GM12874 (cell line): ENCODE measurements around the gene OR5K2.

ENCODE experiments used
- TF ChIP-seq, protein P1 (sequence below): IDR thresholded peaks from 2 replicates; pipeline ENCODE4 v1.5.1; 2011; ENCODE audit warnings: low read depth, mild to moderate bottlenecking, control low read depth, low read length, moderate library complexity; ENCODE audit not compliant: insufficient read depth

Gene OR5K2

GRCh38 chr3:98508582-98508981 is 11.1 kb downstream of the OR5K2 start:
- TF ChIP-seq, protein P1, sequence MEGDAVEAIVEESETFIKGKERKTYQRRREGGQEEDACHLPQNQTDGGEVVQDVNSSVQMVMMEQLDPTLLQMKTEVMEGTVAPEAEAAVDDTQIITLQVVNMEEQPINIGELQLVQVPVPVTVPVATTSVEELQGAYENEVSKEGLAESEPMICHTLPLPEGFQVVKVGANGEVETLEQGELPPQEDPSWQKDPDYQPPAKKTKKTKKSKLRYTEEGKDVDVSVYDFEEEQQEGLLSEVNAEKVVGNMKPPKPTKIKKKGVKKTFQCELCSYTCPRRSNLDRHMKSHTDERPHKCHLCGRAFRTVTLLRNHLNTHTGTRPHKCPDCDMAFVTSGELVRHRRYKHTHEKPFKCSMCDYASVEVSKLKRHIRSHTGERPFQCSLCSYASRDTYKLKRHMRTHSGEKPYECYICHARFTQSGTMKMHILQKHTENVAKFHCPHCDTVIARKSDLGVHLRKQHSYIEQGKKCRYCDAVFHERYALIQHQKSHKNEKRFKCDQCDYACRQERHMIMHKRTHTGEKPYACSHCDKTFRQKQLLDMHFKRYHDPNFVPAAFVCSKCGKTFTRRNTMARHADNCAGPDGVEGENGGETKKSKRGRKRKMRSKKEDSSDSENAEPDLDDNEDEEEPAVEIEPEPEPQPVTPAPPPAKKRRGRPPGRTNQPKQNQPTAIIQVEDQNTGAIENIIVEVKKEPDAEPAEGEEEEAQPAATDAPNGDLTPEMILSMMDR: no peak

DNA sequence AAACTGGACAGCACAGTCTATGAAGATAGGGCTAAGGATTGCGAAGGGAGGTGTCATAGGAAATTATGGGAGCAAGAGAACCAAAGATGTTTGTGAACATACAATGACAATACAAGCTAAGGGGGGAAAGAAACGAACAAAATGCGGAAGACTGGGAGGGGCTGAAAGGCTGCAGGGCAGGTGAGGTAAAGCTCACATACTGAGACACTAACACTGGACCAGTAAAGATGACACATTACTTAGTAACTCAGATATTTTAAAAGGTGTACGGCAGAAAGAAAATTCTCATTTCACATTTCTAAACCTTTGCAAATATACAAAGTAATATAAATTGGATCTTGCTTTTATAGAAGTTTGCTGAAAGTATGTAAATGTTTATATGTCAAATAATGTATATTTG is 15.1 kb downstream of the OR5K2 start:
- TF ChIP-seq, protein P1: no peak

- TF ChIP-seq, protein P1: no peak
These were observed 15.6 kb downstream of the OR5K2 start for GRCh38 chr3:98513091-98513511.

GRCh38 chr3:98513736-98514135 is 16.3 kb downstream of the OR5K2 start:
- TF ChIP-seq, protein P1: no peak

- TF ChIP-seq, protein P1: no peak
These were observed 17.5 kb downstream of the OR5K2 start for GRCh38 chr3:98514948-98515347.

DNA sequence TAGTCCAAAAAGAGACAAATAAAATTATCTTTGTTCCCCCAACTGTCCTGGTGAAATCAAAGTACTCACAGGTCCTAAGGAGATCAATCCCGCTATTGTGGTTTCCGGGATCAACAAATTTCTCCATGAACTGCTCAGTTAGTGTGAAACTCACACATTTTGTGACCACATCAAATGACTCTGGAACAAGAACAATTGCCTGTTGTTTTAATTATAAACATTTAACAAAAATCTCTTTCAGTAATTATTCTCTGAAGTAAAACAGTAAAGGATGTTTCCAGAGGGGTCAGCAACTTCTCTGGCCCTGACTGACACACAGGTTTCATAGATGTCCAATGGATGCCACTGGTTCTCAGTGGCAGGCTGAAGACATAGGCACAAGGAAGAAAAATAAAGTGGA is 21.3 kb downstream of the OR5K2 start:
- TF ChIP-seq, protein P1: no peak

DNA sequence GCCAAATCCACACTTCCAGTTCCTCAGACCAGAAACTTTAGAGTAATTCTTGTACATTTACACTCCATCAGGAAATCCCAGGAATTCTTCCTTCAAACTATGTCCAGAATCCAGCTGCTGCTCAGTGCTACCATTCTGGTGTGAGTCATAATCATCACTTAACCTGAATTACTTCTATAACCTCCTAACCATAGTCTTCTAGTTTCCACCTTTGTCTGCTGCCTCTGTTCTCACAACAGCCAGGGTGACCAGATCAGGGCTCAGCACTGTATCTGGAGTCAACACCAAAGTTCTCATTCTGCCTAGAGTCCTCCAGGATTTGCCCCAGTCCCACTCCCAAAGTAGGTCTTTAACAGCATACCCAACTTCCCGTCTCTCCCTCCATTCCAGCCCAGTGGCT is 21.9 kb downstream of the OR5K2 start:
- TF ChIP-seq, protein P1: no peak
